Type B pancreatic cell (in vitro differentiated cells): ENCODE measurements around the gene ANKDD1A. TPM values are rescaled to one million over a fixed set of nuclear protein-coding genes. Genes with fewer than 3 reads are reported as not detected.

Experiments used
- DNase-seq: peaks from one replicate; pipeline ENCODE4 v3.0.0; 2021; ENCODE audit warnings: mixed read lengths; ENCODE audit not compliant: unreplicated experiment; ENCODE audit errors: extremely low spot score
- H3K27ac Mint-ChIP-seq: 2 replicates; pipeline ENCODE4 v1.8.0; 2021; ENCODE audit warnings: mild to moderate bottlenecking, mixed read lengths
- H3K27me3 Mint-ChIP-seq: 2 replicates; pipeline ENCODE4 v1.8.0; 2021; ENCODE audit warnings: mixed read lengths
- H3K36me3 Mint-ChIP-seq: 2 replicates; pipeline ENCODE4 v1.8.0; 2021; ENCODE audit warnings: mixed read lengths
- H3K4me1 Mint-ChIP-seq: one replicate; pipeline ENCODE4 v1.8.0; 2021; ENCODE audit warnings: mixed read lengths; ENCODE audit not compliant: unreplicated experiment
- H3K4me3 Mint-ChIP-seq: 2 replicates; pipeline ENCODE4 v1.8.0; 2021; ENCODE audit warnings: mild to moderate bottlenecking, mixed read lengths
- H3K9me3 Mint-ChIP-seq: 2 replicates; pipeline ENCODE4 v1.8.0; 2021; ENCODE audit warnings: mixed read lengths
- total RNA-seq: library from RNA; stranded (reverse); gene quantifications from 2 replicates; pipeline ENCODE4 v1.2.1, GENCODE V29; 2021; ENCODE audit warnings: low replicate concordance
- TF ChIP-seq, protein P1 (sequence below): fragments of 200-600 bp; sonication (generic); conservative IDR thresholded peaks from 2 replicates; pipeline ENCODE4 v1.5.0; 2021; ENCODE audit warnings: antibody characterized with exemption, mild to moderate bottlenecking

The ANKDD1A gene
- total RNA-seq, 1 donor from 2014 or later: 3.2 TPM

DNA sequence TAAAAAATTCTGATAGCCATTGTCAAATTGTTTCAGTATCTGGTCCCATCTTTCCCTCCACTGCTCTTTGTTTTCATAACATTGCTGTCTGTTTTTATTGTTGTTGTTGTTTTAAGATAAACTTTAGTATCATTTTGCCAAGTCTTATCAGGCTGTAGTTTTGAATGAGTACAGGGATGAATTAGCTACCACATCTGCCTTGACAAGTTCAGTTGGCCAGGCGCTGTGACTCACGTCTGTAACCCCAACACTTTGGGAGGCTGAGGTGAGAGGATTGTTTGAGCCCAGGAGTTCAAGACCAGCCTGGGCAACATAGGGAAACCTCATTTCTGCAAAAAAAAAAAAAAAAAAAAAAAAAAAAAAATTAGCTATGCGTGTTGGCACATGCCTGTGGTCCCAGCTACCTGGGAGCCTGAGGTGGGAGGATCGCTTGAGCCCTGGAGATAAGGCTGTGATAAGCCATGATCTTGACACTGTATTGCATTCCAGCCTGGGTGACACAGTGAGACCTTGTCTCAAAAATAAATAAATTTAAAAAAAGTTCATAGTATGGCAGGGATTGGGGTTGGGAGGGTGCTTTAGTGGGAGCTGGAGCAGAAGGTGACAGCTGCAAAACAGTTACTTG, 8.3 kb upstream of the ANKDD1A start:
- H3K36me3 Mint-ChIP-seq: no peaks in the 10 kb centered on the region
- TF ChIP-seq, protein P1, sequence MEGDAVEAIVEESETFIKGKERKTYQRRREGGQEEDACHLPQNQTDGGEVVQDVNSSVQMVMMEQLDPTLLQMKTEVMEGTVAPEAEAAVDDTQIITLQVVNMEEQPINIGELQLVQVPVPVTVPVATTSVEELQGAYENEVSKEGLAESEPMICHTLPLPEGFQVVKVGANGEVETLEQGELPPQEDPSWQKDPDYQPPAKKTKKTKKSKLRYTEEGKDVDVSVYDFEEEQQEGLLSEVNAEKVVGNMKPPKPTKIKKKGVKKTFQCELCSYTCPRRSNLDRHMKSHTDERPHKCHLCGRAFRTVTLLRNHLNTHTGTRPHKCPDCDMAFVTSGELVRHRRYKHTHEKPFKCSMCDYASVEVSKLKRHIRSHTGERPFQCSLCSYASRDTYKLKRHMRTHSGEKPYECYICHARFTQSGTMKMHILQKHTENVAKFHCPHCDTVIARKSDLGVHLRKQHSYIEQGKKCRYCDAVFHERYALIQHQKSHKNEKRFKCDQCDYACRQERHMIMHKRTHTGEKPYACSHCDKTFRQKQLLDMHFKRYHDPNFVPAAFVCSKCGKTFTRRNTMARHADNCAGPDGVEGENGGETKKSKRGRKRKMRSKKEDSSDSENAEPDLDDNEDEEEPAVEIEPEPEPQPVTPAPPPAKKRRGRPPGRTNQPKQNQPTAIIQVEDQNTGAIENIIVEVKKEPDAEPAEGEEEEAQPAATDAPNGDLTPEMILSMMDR: no peak
- no peak overlapping the region for H3K4me3 Mint-ChIP-seq
- H3K4me1 Mint-ChIP-seq: peaks cover 13% of the 10 kb centered on the region
- no peak for DNase-seq
- H3K9me3 Mint-ChIP-seq: peaks cover 11% of the 10 kb centered on the region
- no peak overlapping the region for H3K27ac Mint-ChIP-seq
- H3K27me3 Mint-ChIP-seq: peaks cover 6% of the 10 kb centered on the region

DNA sequence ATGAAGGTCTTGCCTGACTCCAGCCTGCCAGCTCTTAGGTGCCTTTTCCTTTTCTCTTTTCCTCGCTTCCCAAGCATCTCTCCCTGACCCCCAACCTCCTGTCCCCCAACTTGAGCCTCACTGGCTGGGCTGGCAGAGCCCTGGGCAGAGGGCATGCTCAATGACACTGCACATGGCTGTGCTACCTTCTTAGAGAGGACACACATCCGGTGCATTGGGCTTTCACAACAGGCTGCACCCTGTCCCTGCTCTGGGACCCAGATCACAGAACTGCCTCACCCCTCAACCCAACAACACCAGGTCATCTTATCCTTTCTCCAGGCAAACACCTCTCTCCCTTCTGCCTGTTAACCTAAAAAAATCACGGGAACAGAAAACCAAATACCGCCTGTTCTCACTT, 7.5 kb upstream of the ANKDD1A start:
- H3K9me3 Mint-ChIP-seq: peaks cover 11% of the 10 kb centered on the region

DNA sequence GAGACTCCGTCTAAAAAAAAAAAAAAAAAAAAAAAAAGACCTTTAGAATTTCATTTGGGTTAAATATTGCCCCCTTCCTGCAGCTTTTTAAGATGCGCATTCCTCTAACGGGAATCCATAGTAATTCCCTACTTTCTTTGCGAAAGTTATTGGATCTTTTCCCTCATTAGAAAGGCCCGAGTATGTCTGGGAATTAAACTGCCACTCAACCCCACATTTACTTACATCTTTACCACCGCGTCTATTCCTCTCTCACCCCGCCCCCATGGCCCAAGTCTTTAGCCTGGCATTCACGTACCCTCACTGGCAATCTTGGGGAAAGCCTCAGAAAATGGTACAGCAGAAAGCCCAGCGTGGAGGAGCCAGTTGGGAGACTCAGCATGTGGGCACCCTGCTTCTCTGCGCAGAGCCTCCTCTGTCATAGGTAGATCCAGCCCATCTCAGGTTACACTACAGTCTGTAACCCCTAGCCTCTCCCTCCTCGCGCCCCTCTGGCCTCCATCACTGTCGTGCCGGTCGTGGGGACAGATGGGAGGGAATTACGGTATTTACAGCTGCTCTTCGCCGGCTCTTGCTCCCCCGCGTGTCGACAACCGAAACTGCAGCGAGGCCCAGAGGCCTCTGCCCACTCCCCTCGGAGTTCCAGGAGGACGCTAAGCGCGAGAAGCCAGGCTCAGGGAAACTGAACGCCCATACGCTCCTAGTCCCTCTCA, 6.4 kb upstream of the ANKDD1A start:
- Mint-ChIP-seq H3K27me3 (peaks cover 12% of the 10 kb centered on the region), H3K36me3 (no peaks in the 10 kb centered on the region), H3K4me3 (peak overlapping the region; percentile 81), H3K4me1 (peaks cover 13% of the 10 kb centered on the region), H3K27ac (peak overlapping the region; percentile 71), H3K9me3 (peaks cover 11% of the 10 kb centered on the region)
- DNase-seq: peak; percentile 83
- TF ChIP-seq, protein P1: peak; percentile 84

More for the DNA sequence above, 7.5 kb upstream of the ANKDD1A start:
- TF ChIP-seq, protein P1: no peak
- Mint-ChIP-seq H3K4me1 (peaks cover 13% of the 10 kb centered on the region), H3K36me3 (no peaks in the 10 kb centered on the region), H3K27me3 (peaks cover 9% of the 10 kb centered on the region), H3K4me3 (peak overlapping the region; percentile 11), H3K27ac (peak overlapping the region; percentile 56)
- DNase-seq: no peak

DNA sequence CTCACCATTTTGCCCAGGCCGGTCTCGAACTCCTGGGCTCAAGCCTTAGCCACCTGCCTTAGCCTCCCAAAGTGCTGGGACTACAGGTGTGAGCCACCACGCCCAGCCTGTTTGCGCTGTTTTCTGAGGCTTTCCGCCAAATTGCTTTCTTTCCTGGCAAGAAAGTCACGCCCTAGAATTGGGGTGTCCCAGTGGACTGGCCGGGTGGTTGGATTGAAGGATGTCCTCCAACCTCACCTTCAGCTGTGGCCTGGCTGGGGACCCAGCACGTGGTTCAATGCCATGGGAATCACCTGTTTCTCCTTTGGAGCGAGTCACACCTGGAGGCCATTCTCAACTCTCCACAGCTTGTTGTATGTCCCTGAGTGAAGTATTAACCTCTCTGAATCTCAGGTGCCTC, 5.8 kb upstream of the ANKDD1A start:
- Mint-ChIP-seq H3K4me3 (no peak overlapping the region), H3K9me3 (peaks cover 7% of the 10 kb centered on the region), H3K27me3 (peaks cover 15% of the 10 kb centered on the region), H3K27ac (no peak overlapping the region), H3K36me3 (no peaks in the 10 kb centered on the region), H3K4me1 (peaks cover 13% of the 10 kb centered on the region)
- no peak for DNase-seq
- TF ChIP-seq, protein P1: no peak

DNA sequence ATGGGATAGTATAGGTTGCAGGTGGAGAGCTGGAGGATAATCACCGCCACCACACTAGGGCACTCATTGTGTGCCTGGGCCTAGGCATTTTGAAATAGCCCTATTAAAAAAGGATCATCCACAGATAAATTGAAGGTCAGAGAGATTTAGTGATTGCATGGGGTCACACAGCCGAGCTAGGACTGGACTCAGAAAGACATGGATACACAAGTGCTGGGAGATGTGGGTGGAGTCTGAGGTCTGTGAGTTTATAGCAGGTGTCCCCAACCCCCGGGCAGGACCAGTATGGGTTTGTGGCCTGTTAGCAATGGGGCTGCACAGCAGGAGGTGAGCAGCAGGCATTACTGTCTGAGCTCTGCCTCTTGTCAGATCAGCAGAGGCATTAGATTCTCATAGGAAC, 5.3 kb upstream of the ANKDD1A start:
- Mint-ChIP-seq H3K27ac (no peak overlapping the region), H3K36me3 (no peaks in the 10 kb centered on the region), H3K4me3 (no peak overlapping the region), H3K4me1 (peaks cover 18% of the 10 kb centered on the region), H3K27me3 (peaks cover 20% of the 10 kb centered on the region), H3K9me3 (peaks cover 5% of the 10 kb centered on the region)
- no peak for DNase-seq
- TF ChIP-seq, protein P1: no peak
